Measurements from ENCODE around the gene MISP3.

DNA sequence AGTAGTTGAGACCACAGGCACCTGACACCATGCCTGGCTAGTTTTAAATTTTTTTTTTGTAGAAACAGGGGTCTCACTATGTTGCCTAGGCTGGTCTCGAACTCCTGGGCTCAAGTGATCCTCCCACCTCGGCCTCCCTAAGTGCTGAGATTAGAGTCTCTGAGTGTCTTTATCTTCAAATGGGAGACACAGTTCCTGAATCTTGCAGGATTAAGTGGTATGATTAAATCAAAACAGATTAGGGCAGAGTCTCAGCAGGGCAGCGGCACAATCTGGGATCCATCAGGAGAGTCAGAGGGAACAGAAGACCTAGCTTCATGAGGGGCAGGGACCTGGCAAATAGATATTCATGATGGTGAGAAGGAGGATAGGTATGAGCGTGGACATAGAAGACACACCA is 43.7 kb upstream of the MISP3 start:
- no peak for TF ChIP-seq POLR2AphosphoS5 (IDR thresholded peaks at IDR 0.05; ENCODE audit: low read depth, low read length)
- TF ChIP-seq, protein P1, sequence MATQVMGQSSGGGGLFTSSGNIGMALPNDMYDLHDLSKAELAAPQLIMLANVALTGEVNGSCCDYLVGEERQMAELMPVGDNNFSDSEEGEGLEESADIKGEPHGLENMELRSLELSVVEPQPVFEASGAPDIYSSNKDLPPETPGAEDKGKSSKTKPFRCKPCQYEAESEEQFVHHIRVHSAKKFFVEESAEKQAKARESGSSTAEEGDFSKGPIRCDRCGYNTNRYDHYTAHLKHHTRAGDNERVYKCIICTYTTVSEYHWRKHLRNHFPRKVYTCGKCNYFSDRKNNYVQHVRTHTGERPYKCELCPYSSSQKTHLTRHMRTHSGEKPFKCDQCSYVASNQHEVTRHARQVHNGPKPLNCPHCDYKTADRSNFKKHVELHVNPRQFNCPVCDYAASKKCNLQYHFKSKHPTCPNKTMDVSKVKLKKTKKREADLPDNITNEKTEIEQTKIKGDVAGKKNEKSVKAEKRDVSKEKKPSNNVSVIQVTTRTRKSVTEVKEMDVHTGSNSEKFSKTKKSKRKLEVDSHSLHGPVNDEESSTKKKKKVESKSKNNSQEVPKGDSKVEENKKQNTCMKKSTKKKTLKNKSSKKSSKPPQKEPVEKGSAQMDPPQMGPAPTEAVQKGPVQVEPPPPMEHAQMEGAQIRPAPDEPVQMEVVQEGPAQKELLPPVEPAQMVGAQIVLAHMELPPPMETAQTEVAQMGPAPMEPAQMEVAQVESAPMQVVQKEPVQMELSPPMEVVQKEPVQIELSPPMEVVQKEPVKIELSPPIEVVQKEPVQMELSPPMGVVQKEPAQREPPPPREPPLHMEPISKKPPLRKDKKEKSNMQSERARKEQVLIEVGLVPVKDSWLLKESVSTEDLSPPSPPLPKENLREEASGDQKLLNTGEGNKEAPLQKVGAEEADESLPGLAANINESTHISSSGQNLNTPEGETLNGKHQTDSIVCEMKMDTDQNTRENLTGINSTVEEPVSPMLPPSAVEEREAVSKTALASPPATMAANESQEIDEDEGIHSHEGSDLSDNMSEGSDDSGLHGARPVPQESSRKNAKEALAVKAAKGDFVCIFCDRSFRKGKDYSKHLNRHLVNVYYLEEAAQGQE (IDR thresholded peaks at IDR 0.05; ENCODE audit: insufficient read depth in 1 of 2, low read depth in 2 of 2, low read length in 2 of 2) = no peak
- TF ChIP-seq TAF1 (IDR thresholded peaks at IDR 0.05; ENCODE audit: borderline replicate concordance, insufficient read depth, low read length) = no peak
- no peak for TF ChIP-seq SIN3A (IDR thresholded peaks at IDR 0.05; ENCODE audit: borderline replicate concordance, insufficient read depth, low read length)
- TF ChIP-seq FOXP2 (optimal IDR thresholded peaks at IDR 0.05; ENCODE audit: borderline replicate concordance, extremely low read depth, extremely low read length, insufficient read depth) = no peak
